Brain microvascular endothelial cell (primary cell): ENCODE results near the gene DDX1.
"Not testable (repeated sequence)": the region's sequence is repeated elsewhere in the genome, so short reads cannot be mapped to it uniquely, and the experiment has no call there.

Source experiments
- DNase-seq: peaks from one replicate; pipeline ENCODE4 v3.0.0-alpha.2; 2020
- H3K27ac ChIP-seq: fragments of 250-450 bp; sonication (Bioruptor Pico); 2 replicates; pipeline ENCODE4 v1.5.1; 2020; ENCODE audit warnings: mild to moderate bottlenecking, moderate library complexity
- H3K27me3 ChIP-seq: fragments of 250-450 bp; sonication (Bioruptor Pico); replicated peaks from 2 replicates; pipeline ENCODE4 v1.5.1; 2020; ENCODE audit warnings: mild to moderate bottlenecking
- H3K36me3 ChIP-seq: fragments of 250-450 bp; sonication (Bioruptor Pico); replicated peaks from 2 replicates; pipeline ENCODE4 v1.5.1; 2020; ENCODE audit warnings: mild to moderate bottlenecking
- H3K4me3 ChIP-seq: 2 replicates; pipeline ENCODE4 v1.5.1; 2011; ENCODE audit warnings: low read depth, mild to moderate bottlenecking, control low read depth, low read length, moderate library complexity
- in situ Hi-C: cut with HindIII; loops from 2 replicates; pipeline ENCODE4 v1.10.0; 2017; ENCODE audit warnings: low sequenced_read_pairs, low pct_ligation_motif_present
- TF ChIP-seq, protein P1 (sequence below): IDR thresholded peaks from 2 replicates; pipeline ENCODE4 v1.5.1; 2011; ENCODE audit warnings: low read depth, mild to moderate bottlenecking, moderate library complexity, low read length, control low read depth, inconsistent platforms; ENCODE audit errors: missing control alignments

The DDX1 gene

DNA sequence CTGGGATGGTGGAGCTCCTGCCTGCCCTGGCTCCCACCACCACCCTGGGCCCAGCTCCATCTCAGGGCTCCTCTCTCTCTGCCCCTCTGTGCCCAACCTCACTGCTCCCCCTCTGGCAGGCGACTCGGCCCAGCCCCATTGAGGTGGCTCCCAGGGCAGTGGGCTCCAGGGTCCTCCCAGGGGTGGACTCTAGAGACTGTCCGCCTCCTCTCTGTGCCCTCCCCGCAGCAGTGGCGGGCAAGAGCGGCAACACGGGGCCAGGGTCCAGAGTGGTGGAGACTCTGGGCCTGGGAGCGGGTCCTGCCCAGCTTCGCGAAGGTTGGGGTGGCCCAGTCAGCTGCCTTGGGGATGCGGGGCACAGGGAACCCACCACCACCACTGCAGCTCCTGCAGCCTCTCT, 27.4 kb downstream of the DDX1 start:
- TF ChIP-seq, protein P1, sequence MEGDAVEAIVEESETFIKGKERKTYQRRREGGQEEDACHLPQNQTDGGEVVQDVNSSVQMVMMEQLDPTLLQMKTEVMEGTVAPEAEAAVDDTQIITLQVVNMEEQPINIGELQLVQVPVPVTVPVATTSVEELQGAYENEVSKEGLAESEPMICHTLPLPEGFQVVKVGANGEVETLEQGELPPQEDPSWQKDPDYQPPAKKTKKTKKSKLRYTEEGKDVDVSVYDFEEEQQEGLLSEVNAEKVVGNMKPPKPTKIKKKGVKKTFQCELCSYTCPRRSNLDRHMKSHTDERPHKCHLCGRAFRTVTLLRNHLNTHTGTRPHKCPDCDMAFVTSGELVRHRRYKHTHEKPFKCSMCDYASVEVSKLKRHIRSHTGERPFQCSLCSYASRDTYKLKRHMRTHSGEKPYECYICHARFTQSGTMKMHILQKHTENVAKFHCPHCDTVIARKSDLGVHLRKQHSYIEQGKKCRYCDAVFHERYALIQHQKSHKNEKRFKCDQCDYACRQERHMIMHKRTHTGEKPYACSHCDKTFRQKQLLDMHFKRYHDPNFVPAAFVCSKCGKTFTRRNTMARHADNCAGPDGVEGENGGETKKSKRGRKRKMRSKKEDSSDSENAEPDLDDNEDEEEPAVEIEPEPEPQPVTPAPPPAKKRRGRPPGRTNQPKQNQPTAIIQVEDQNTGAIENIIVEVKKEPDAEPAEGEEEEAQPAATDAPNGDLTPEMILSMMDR: no peak
- H3K27me3 ChIP-seq: no peaks in the 10 kb centered on the region
- no peak for DNase-seq
- no peak overlapping the region for H3K27ac ChIP-seq
- in situ Hi-C loops: no loop called here
- no peak overlapping the region for H3K4me3 ChIP-seq
- H3K36me3 ChIP-seq: peaks cover 55% of the 10 kb centered on the region

DNA sequence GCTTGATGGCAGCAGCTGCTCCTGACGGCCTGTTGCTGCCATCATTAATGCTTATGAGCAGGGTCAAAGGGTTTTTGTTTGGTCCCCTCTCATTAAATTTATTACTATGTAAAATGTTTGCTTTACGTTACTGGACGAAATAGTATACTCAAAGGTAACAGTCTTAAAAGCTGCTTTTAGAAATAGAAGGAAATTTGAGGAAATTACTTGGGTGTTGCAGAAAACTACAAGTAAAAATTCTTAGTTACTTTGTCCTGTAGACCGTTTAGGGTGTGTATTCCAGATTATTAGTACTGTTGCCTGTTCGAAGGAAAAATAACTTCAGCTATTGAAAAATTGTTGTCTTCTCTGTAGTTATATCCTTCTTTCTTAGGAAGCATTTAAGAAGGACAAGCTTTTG, 27.8 kb downstream of the DDX1 start:
- Histone ChIP-seq H3K27ac (no peak overlapping the region), H3K36me3 (peaks cover 56% of the 10 kb centered on the region), H3K4me3 (no peak overlapping the region), H3K27me3 (no peaks in the 10 kb centered on the region)
- in situ Hi-C loops: no loop called here
- no peak for DNase-seq
- TF ChIP-seq, protein P1: no peak

DNA sequence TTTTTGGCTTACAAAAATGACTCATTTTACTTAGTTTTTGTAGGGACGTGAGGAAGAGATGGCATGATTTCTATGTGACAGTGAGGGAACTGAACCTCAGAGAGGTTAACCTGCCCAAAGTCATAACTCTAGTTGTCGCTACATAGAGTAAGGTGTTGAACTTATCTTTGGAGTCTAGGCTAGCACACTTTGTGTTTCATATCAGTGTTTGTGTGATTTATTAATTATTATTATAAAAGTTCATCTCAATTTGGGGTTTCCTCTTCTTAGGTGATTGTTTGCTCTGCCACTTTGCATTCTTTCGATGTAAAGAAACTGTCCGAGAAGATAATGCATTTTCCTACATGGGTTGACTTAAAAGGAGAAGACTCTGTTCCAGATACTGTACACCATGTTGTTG, 28.3 kb downstream of the DDX1 start:
- Histone ChIP-seq H3K4me3 (no peak overlapping the region), H3K27me3 (no peaks in the 10 kb centered on the region), H3K36me3 (peaks cover 60% of the 10 kb centered on the region), H3K27ac (no peak overlapping the region)
- TF ChIP-seq, protein P1: no peak
- in situ Hi-C loops: no loop called here
- no peak for DNase-seq

DNA sequence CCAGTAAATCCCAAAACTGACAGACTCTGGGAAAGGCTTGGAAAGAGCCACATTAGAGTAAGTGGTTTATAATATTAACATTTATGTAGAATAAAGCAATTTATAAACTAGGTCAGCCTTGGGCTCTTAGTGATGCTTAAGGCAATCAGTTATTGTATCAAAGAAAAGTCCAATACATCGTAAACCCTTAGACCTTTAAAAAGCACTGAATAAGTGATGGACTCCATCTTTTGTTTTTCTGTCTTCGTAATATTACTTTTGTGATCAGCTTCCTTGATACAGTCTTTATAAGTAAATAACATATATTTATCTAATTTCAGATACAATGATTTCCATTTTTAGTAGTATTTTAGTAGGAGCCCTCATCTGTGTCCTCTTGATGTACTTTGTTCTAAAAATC, 28.7 kb downstream of the DDX1 start:
- DNase-seq: no peak
- peaks cover 63% of the 10 kb centered on the region for H3K36me3 ChIP-seq
- TF ChIP-seq, protein P1: no peak
- no peaks in the 10 kb centered on the region for H3K27me3 ChIP-seq
- H3K4me3 ChIP-seq: no peak overlapping the region
- no peak overlapping the region for H3K27ac ChIP-seq
- in situ Hi-C loops: no loop called here

DNA sequence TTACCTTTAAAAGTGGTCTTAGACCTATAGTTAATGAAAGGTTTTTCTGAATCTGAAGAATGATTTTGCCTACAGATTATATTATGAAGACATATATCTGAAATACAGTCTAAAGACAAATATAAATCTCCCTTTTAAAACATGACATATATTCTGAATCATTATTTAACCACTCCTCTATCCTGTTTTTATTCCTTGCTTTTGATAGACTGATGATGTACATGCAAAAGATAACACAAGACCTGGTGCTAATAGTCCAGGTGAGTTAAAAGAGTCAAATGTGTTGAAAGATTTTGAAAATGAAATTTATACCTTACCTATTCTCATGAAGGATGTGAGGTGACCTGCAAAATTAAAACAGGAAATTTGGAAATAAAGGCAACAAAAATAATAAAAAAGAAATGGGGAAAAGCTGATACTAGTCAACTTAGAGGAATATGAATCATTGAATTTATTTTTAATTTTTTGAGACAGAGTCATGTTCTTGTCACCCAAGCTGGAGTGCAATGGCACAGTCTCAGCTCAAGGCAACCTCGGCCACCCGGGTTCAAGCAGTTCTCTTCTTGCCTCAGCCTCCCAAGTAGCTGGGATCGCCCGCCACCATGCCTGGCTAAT, 29.3 kb downstream of the DDX1 start:
- in situ Hi-C loops: no loop called here
- TF ChIP-seq, protein P1: no peak
- Histone ChIP-seq H3K4me3 (no peak overlapping the region), H3K36me3 (peaks cover 63% of the 10 kb centered on the region), H3K27me3 (no peaks in the 10 kb centered on the region), H3K27ac (no peak overlapping the region)
- no peak for DNase-seq

DNA sequence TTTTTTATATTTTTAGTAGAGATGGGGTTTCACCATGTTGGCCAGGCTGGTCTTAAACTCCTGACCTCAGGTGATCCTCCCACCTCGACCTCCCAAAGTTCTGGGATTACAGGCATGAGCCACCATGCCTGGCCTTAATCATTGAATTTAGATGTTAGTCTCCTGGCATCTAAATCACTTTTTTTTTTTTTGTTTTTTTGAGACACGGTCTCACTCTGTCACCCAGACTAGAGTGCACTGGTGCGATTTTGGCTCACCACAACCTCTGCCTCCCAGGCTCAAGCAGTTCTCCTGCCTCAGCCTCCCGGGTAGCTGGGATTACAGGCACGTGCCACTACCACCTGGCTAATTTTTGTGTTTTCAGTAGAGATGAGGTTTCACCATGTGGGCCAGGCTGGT, 29.8 kb downstream of the DDX1 start:
- H3K27ac ChIP-seq, H3K27me3 ChIP-seq, in situ Hi-C loops, DNase-seq, H3K4me3 ChIP-seq: not testable (repeated sequence)
- peaks cover 64% of the 10 kb centered on the region for H3K36me3 ChIP-seq
